GM21360 (cell line): ENCODE results near the gene AQP6.
"Not testable (repeated sequence)": the region's sequence is repeated elsewhere in the genome, so short reads cannot be mapped to it uniquely, and the experiment has no call there.

Experiments used
- ATAC-seq: cut with Tn5 transposase; IDR thresholded peaks from one replicate; pipeline ENCODE4 v1.9.1; 2021; ENCODE audit warnings: mild to moderate bottlenecking, moderate library complexity; ENCODE audit not compliant: unreplicated experiment

The AQP6 gene

GRCh38 chr12:49969027-49969426 lies 3.7 kb upstream of the AQP6 start:
- ATAC-seq: no peak

- no peak for ATAC-seq
These were observed 2.9 kb upstream of the AQP6 start for GRCh38 chr12:49969651-49970429.

- ATAC-seq: no peak
These were observed 2.1 kb upstream of the AQP6 start for GRCh38 chr12:49970658-49971057.

- ATAC-seq: no peak
These were observed 1.6 kb upstream of the AQP6 start for GRCh38 chr12:49971141-49971540.

- ATAC-seq: no peak
These were observed 618 bp upstream of the AQP6 start for GRCh38 chr12:49972129-49972528.

GRCh38 chr12:49973361-49973830 lies 649 bp downstream of the AQP6 start:
- no peak for ATAC-seq

GRCh38 chr12:49974231-49974675 lies 1.5 kb downstream of the AQP6 start:
- ATAC-seq: no peak

GRCh38 chr12:49974677-49975317 lies 2.0 kb downstream of the AQP6 start:
- ATAC-seq: no peak

GRCh38 chr12:49975318-49975761 lies 2.6 kb downstream of the AQP6 start:
- no peak for ATAC-seq

GRCh38 chr12:49976557-49976956 lies 3.8 kb downstream of the AQP6 start:
- no peak for ATAC-seq

GRCh38 chr12:49978125-49978524 lies 5.4 kb downstream of the AQP6 start:
- no peak for ATAC-seq

GRCh38 chr12:49979016-49979586 lies 6.4 kb downstream of the AQP6 start:
- no peak for ATAC-seq

GRCh38 chr12:49979791-49980190 lies 7.0 kb downstream of the AQP6 start:
- ATAC-seq: no peak

GRCh38 chr12:49980501-49981349 lies 8.0 kb downstream of the AQP6 start:
- ATAC-seq: no peak

- ATAC-seq: no peak
These were observed 9.7 kb downstream of the AQP6 start for GRCh38 chr12:49982246-49983087.

GRCh38 chr12:49983892-49984291 lies 11.1 kb downstream of the AQP6 start:
- ATAC-seq: no peak

- no peak for ATAC-seq
These were observed 12.0 kb downstream of the AQP6 start for GRCh38 chr12:49984476-49985359.

GRCh38 chr12:49985981-49986380 lies 13.2 kb downstream of the AQP6 start:
- ATAC-seq: no peak

- not testable (repeated sequence) for ATAC-seq
These were observed 13.7 kb downstream of the AQP6 start for GRCh38 chr12:49986476-49986875.
